DND-41 (cell line): ENCODE data around the gene RTN4IP1.
A peak's percentile ranks its signal among the peaks of the same experiment; 100 is the strongest.

Experiments
- ATAC-seq: fragments of 200-7000 bp; cut with Tn5 transposase; 3 replicates; pipeline ENCODE4 v1.9.1; 2021; ENCODE audit warnings: low read depth; ENCODE audit not compliant: insufficient read depth
- DNase-seq: peaks from one replicate; pipeline ENCODE4 v3.0.0-alpha.2; 2020
- H2AFZ ChIP-seq: 2 replicates; pipeline ENCODE4 v1.6.0; 2012; ENCODE audit warnings: low read depth, low read length
- H3K27ac ChIP-seq: 2 replicates; pipeline ENCODE4 v1.5.1; 2012; ENCODE audit warnings: low read length, inconsistent platforms
- H3K27me3 ChIP-seq: fragments of 200-600 bp; sonication (generic); 2 replicates; pipeline ENCODE4 v1.6.0; 2012; ENCODE audit warnings: low read length, mild to moderate bottlenecking, inconsistent platforms; ENCODE audit not compliant: insufficient read depth, poor library complexity
- H3K36me3 ChIP-seq: 2 replicates; pipeline ENCODE4 v1.5.1; 2012; ENCODE audit warnings: low read length, inconsistent platforms; ENCODE audit not compliant: insufficient read depth
- H3K4me1 ChIP-seq: 2 replicates; pipeline ENCODE4 v1.5.1; 2012; ENCODE audit warnings: mild to moderate bottlenecking, low read length; ENCODE audit not compliant: insufficient read depth
- H3K4me2 ChIP-seq: 2 replicates; pipeline ENCODE4 v1.6.0; 2012; ENCODE audit warnings: mild to moderate bottlenecking, moderate library complexity, low read length, inconsistent platforms; ENCODE audit not compliant: insufficient read depth
- H3K4me3 ChIP-seq, 2 experiments: fragments of 200-600 bp in 1 of 2; shearing (Covaris generic) in 1 of 2; 2 replicates each; pipeline ENCODE4 v1.5.1; 2012 to 2016; ENCODE audit warnings: inconsistent platforms in 2 of 2, low read length in 2 of 2, mild to moderate bottlenecking in 2 of 2, low read depth in 1 of 2, moderate library complexity in 1 of 2
- H3K79me2 ChIP-seq: 2 replicates; pipeline ENCODE4 v1.6.0; 2012; ENCODE audit warnings: low read length, inconsistent platforms; ENCODE audit not compliant: insufficient read depth
- H3K9ac ChIP-seq: 2 replicates; pipeline ENCODE4 v1.6.0; 2012; ENCODE audit warnings: low read depth, mild to moderate bottlenecking, inconsistent platforms, low read length, moderate library complexity
- H3K9me3 ChIP-seq: 2 replicates; pipeline ENCODE4 v1.5.1; 2012; ENCODE audit warnings: low read length, moderate library complexity, mild to moderate bottlenecking, inconsistent platforms; ENCODE audit not compliant: insufficient read depth, severe bottlenecking
- H4K20me1 ChIP-seq: 2 replicates; pipeline ENCODE4 v1.6.0; 2012; ENCODE audit warnings: low read length; ENCODE audit not compliant: insufficient read depth
- CTCF ChIP-seq: IDR thresholded peaks from 2 replicates; pipeline ENCODE4 v1.5.1; 2012; ENCODE audit warnings: borderline replicate concordance, low read length, moderate library complexity, mild to moderate bottlenecking; ENCODE audit not compliant: poor library complexity, severe bottlenecking; ENCODE audit errors: extremely low read depth
- EZH2 ChIP-seq: IDR thresholded peaks from 3 replicates; pipeline ENCODE4 v1.6.1; 2012; ENCODE audit warnings: borderline replicate concordance, low read depth, mild to moderate bottlenecking, moderate library complexity, low read length, inconsistent platforms; ENCODE audit not compliant: severe bottlenecking

RTN4IP1 gene

GRCh38 chr6:106522562-106523250 is 106.6 kb downstream of the RTN4IP1 start:
- Histone ChIP-seq H3K4me2 (peak overlapping the region; percentile 80), H3K36me3 (peaks cover 10% of the 10 kb centered on the region), H3K27ac (peak overlapping the region; percentile 35; the same call in 1 of the 2 replicates), H2AFZ (peak overlapping the region; percentile 10; the same call in 1 of the 2 replicates), H3K27me3 (no peaks in the 10 kb centered on the region), H3K4me1 (peaks cover 86% of the 10 kb centered on the region), H4K20me1 (no peaks in the 10 kb centered on the region), H3K9me3 (no peaks in the 10 kb centered on the region), H3K4me3 (peak overlapping the region in 1 of 2 experiments; percentile 53; a peak in 2 of 4 replicates), H3K79me2 (peaks cover 45% of the 10 kb centered on the region), H3K9ac (peak overlapping the region; percentile 10)
- no peak for DNase-seq
- no peak for ATAC-seq
- TF ChIP-seq EZH2: no peak
- no peak for TF ChIP-seq CTCF
